IPS-18c (cell line): ENCODE measurements around the gene ACBD6.
"Not testable (repeated sequence)": the region's sequence is repeated elsewhere in the genome, so short reads cannot be mapped to it uniquely, and the experiment has no call there.

Experiments used
- H3K4me3 ChIP-seq: 2 replicates; pipeline ENCODE4 v1.7.0; 2013; ENCODE audit warnings: low read depth, mild to moderate bottlenecking, low read length, moderate library complexity; ENCODE audit not compliant: insufficient read depth
- H3K9me3 ChIP-seq: one replicate; pipeline ENCODE4 v1.6.1; 2013; ENCODE audit warnings: mild to moderate bottlenecking, low read length, moderate library complexity; ENCODE audit not compliant: control insufficient read depth, insufficient read depth

ACBD6 gene

GRCh38 chr1:180502361-180503279, at the start of gene ACBD6:
TSS of gene ACBD6 (minus strand) at chr1:180502577. CDS start at chr1:180502266, 311 bp downstream.
- Histone ChIP-seq H3K4me3 (peak within 1 kb of the TSS; percentile 71), H3K9me3 (no peaks in the 10 kb centered on the region)

GRCh38 chr1:180551997-180552396, 49.6 kb upstream of the ACBD6 start:
- Histone ChIP-seq H3K4me3 (no peak overlapping the region), H3K9me3 (no peaks in the 10 kb centered on the region)

GRCh38 chr1:180550241-180550640, 47.9 kb upstream of the ACBD6 start:
- H3K4me3 ChIP-seq = no peak overlapping the region
- H3K9me3 ChIP-seq = no peaks in the 10 kb centered on the region

GRCh38 chr1:180549770-180550169, 47.4 kb upstream of the ACBD6 start:
- not testable (repeated sequence) for H3K4me3 ChIP-seq

GRCh38 chr1:180548686-180549317, 46.4 kb upstream of the ACBD6 start:
- no peaks in the 10 kb centered on the region for H3K9me3 ChIP-seq
- no peak overlapping the region for H3K4me3 ChIP-seq

More at GRCh38 chr1:180549770-180550169, 47.4 kb upstream of the ACBD6 start:
- not testable (repeated sequence) for H3K9me3 ChIP-seq

GRCh38 chr1:180545991-180546390, 43.6 kb upstream of the ACBD6 start:
- H3K9me3 ChIP-seq = no peaks in the 10 kb centered on the region

GRCh38 chr1:180544050-180544449, 41.7 kb upstream of the ACBD6 start:
- Histone ChIP-seq H3K4me3 (no peak overlapping the region), H3K9me3 (no peaks in the 10 kb centered on the region)

More at GRCh38 chr1:180545991-180546390, 43.6 kb upstream of the ACBD6 start:
- H3K4me3 ChIP-seq = no peak overlapping the region

- Histone ChIP-seq H3K4me3 (no peak overlapping the region), H3K9me3 (no peaks in the 10 kb centered on the region)
Measured at GRCh38 chr1:180542838-180543145, 40.4 kb upstream of the ACBD6 start.

- Histone ChIP-seq H3K4me3 (no peak overlapping the region), H3K9me3 (no peaks in the 10 kb centered on the region)
Measured at GRCh38 chr1:180542113-180542837, 39.9 kb upstream of the ACBD6 start.

GRCh38 chr1:180540697-180541594, 38.6 kb upstream of the ACBD6 start:
- Histone ChIP-seq H3K4me3 (no peak overlapping the region), H3K9me3 (no peaks in the 10 kb centered on the region)

GRCh38 chr1:180539136-180539535, 36.8 kb upstream of the ACBD6 start:
- Histone ChIP-seq H3K9me3 (no peaks in the 10 kb centered on the region), H3K4me3 (no peak overlapping the region)

GRCh38 chr1:180536821-180537372, 34.5 kb upstream of the ACBD6 start:
- H3K9me3 ChIP-seq = no peaks in the 10 kb centered on the region
- no peak overlapping the region for H3K4me3 ChIP-seq

- Histone ChIP-seq H3K4me3 (no peak overlapping the region), H3K9me3 (no peaks in the 10 kb centered on the region)
Measured at GRCh38 chr1:180535418-180535999, 33.1 kb upstream of the ACBD6 start.

GRCh38 chr1:180534214-180534613, 31.8 kb upstream of the ACBD6 start:
- no peaks in the 10 kb centered on the region for H3K9me3 ChIP-seq
- H3K4me3 ChIP-seq = no peak overlapping the region

- H3K9me3 ChIP-seq = no peaks in the 10 kb centered on the region
- H3K4me3 ChIP-seq = no peak overlapping the region
Measured at GRCh38 chr1:180533266-180533987, 31.1 kb upstream of the ACBD6 start.

- Histone ChIP-seq H3K9me3 (no peaks in the 10 kb centered on the region), H3K4me3 (no peak overlapping the region)
Measured at GRCh38 chr1:180532854-180533253, 30.5 kb upstream of the ACBD6 start.
